PC-9 (cell line): Measurements from ENCODE around the gene PXN. TPM values are rescaled to one million over a fixed set of nuclear protein-coding genes. Genes with fewer than 3 reads are reported as not detected.

Source experiments
- BruUV-seq: library from RNA; stranded (reverse); fragments of 400-500 nt; replicated peaks from 2 replicates; lab custom pipeline; 2021; lab: Mats Ljungman, UMichigan
- CTCF ChIA-PET: fragments of 300-600 bp; sonication (Branson Sonifier 250); formaldehyde crosslinking; loops from one replicate; lab custom pipeline; 2022; ENCODE audit warnings: antibody characterized with exemption; lab: Charles Lee
- POLR2A ChIA-PET: fragments of 300-600 bp; sonication (Branson Sonifier 250); formaldehyde crosslinking; loops from one replicate; lab custom pipeline; 2022; ENCODE audit warnings: antibody characterized with exemption; ENCODE audit not compliant: unreplicated experiment; lab: Charles Lee
- DNase-seq, 2 experiments: peaks; one replicate each; pipeline versions ENCODE4 v3.0.0 to v3.0.0-alpha.2; 2015 to 2022; ENCODE audit warnings: mixed read lengths in 1 of 2
- H2AFZ ChIP-seq: fragments of 200-600 bp; sonication (generic); 2 replicates; pipeline ENCODE4 v1.8.1; 2017; ENCODE audit warnings: antibody characterized with exemption
- H3F3A ChIP-seq: fragments of 200-600 bp; sonication (generic); 2 replicates; pipeline ENCODE4 v1.8.1; 2017; ENCODE audit warnings: antibody characterized with exemption, mild to moderate bottlenecking, low read depth; ENCODE audit not compliant: insufficient read depth
- H3K27ac ChIP-seq: fragments of 200-600 bp; sonication (generic); 2 replicates; pipeline ENCODE4 v1.6.1; 2016; ENCODE audit warnings: mixed run types
- H3K27me3 ChIP-seq: fragments of 200-600 bp; sonication (generic); 2 replicates; pipeline ENCODE4 v1.6.1; 2016; ENCODE audit warnings: low read depth, mixed run types; ENCODE audit not compliant: insufficient read depth
- H3K36me3 ChIP-seq: fragments of 200-600 bp; sonication (generic); 2 replicates; pipeline ENCODE4 v1.6.1; 2016; ENCODE audit warnings: low read depth, mixed run types
- H3K4me1 ChIP-seq: fragments of 200-600 bp; sonication (generic); replicated peaks from 2 replicates; pipeline ENCODE4 v1.6.1; 2016; ENCODE audit warnings: mixed run types; ENCODE audit not compliant: insufficient read depth
- H3K4me2 ChIP-seq: fragments of 200-600 bp; sonication (generic); 2 replicates; pipeline ENCODE4 v1.6.1; 2017; ENCODE audit warnings: mixed run types
- H3K4me3 ChIP-seq: fragments of 200-600 bp; sonication (generic); 2 replicates; pipeline ENCODE4 v1.6.1; 2016; ENCODE audit warnings: mixed run types
- H3K79me2 ChIP-seq: fragments of 200-600 bp; sonication (generic); 2 replicates; pipeline ENCODE4 v1.6.1; 2017; ENCODE audit warnings: low read depth, mixed run types
- H3K9me2 ChIP-seq: fragments of 200-600 bp; sonication (generic); 2 replicates; pipeline ENCODE4 v1.8.1; 2017; ENCODE audit warnings: mild to moderate bottlenecking; ENCODE audit not compliant: insufficient read depth
- H3K9me3 ChIP-seq: fragments of 200-600 bp; sonication (generic); 2 replicates; pipeline ENCODE4 v1.8.1; 2016; ENCODE audit warnings: low read depth; ENCODE audit not compliant: insufficient read depth
- H4K20me1 ChIP-seq: fragments of 200-600 bp; sonication (generic); 2 replicates; pipeline ENCODE4 v1.8.1; 2017; ENCODE audit not compliant: insufficient read depth
- CTCF ChIP-seq: fragments of 200-600 bp; sonication (generic); conservative IDR thresholded peaks from 2 replicates; pipeline ENCODE4 v1.6.1; 2017; ENCODE audit warnings: mixed run types, antibody characterized with exemption, mild to moderate bottlenecking, moderate library complexity
- EZH2 ChIP-seq: fragments of 200-600 bp; sonication (generic); IDR thresholded peaks from 2 replicates; pipeline ENCODE4 v1.8.0; 2017; ENCODE audit warnings: antibody characterized with exemption, low read depth
- intact Hi-C: fragments of 100-400 bp; cut with micrococcal nuclease; formaldehyde crosslinking; loops from one replicate; pipeline ENCODE4 v1.10.0; 2022; ENCODE audit not compliant: unreplicated experiment
- total RNA-seq: library from RNA; stranded (reverse); gene quantifications from 2 replicates; pipeline ENCODE4 v1.2.3, GENCODE V29; 2021

Gene PXN
- total RNA-seq, 1 experiment from 2014 or later, result 218 TPM

- Histone ChIP-seq H3F3A (no peaks in the 10 kb centered on the region), H3K9me3 (no peaks in the 10 kb centered on the region), H4K20me1 (peaks cover 37% of the 10 kb centered on the region), H3K9me2 (no peaks in the 10 kb centered on the region), H3K36me3 (peaks cover 4% of the 10 kb centered on the region; the same call in 1 of the 2 replicates), H2AFZ (no peak overlapping the region), H3K4me3 (no peak overlapping the region), H3K79me2 (peaks cover 87% of the 10 kb centered on the region), H3K4me2 (no peak overlapping the region), H3K27ac (no peak overlapping the region), H3K4me1 (peaks cover 9% of the 10 kb centered on the region), H3K27me3 (no peaks in the 10 kb centered on the region)
- no peak for DNase-seq
- TF ChIP-seq EZH2 (no peak), CTCF (no peak)
- intact Hi-C loops, result no loop called here
- ChIA-PET POLR2A (interaction anchor here (0.5 kb wide), 1 partner anchor 12 kb away, joined by 3 read pairs; no protein-coding TSS in a partner anchor), CTCF (no interaction called here)
- no TSS peak for BruUV-seq
These were observed 22.4 kb downstream of the PXN start for GRCh38 chr12:120242971-120243699.

GRCh38 chr12:120242275-120242799 lies 23.2 kb downstream of the PXN start:
- Histone ChIP-seq H3K4me3 (no peak overlapping the region), H2AFZ (no peak overlapping the region), H3K4me2 (no peak overlapping the region), H3K9me3 (no peaks in the 10 kb centered on the region), H3K27me3 (no peaks in the 10 kb centered on the region), H3K4me1 (peaks cover 1% of the 10 kb centered on the region), H3K36me3 (peaks cover under 1% of the 10 kb centered on the region; the same call in 1 of the 2 replicates), H3F3A (no peaks in the 10 kb centered on the region), H3K9me2 (no peaks in the 10 kb centered on the region), H3K79me2 (peaks cover 85% of the 10 kb centered on the region), H3K27ac (no peak overlapping the region), H4K20me1 (peaks cover 33% of the 10 kb centered on the region)
- intact Hi-C loops, result no loop called here
- BruUV-seq, result no TSS peak
- CTCF ChIA-PET, result no interaction called here
- no peak for DNase-seq
- no peak for TF ChIP-seq CTCF
- TF ChIP-seq EZH2, result no peak
- POLR2A ChIA-PET, result interaction anchor here (0.5 kb wide), 1 partner anchor 12 kb away, joined by 3 read pairs; no protein-coding TSS in a partner anchor

- Histone ChIP-seq H3K4me3 (no peak overlapping the region), H3K36me3 (no peaks in the 10 kb centered on the region), H3K4me2 (no peak overlapping the region), H3K9me2 (no peaks in the 10 kb centered on the region), H3F3A (no peaks in the 10 kb centered on the region), H3K9me3 (no peaks in the 10 kb centered on the region), H3K79me2 (peaks cover 83% of the 10 kb centered on the region), H4K20me1 (peaks cover 29% of the 10 kb centered on the region), H3K27me3 (no peaks in the 10 kb centered on the region), H2AFZ (no peak overlapping the region), H3K27ac (no peak overlapping the region), H3K4me1 (no peaks in the 10 kb centered on the region)
- no TSS peak for BruUV-seq
- intact Hi-C loops, result no loop called here
- ChIA-PET CTCF (no interaction called here), POLR2A (no interaction called here)
- no peak for DNase-seq
- TF ChIP-seq EZH2 (no peak), CTCF (no peak)
These were observed 23.8 kb downstream of the PXN start for GRCh38 chr12:120241561-120242274.
